NK-92 (cell line): ENCODE results near the gene UBE2K.
"Not testable (repeated sequence)": the region's sequence is repeated elsewhere in the genome, so short reads cannot be mapped to it uniquely, and the experiment has no call there.

Source experiments
- DNase-seq: peaks from one replicate; lab custom pipeline; 2025; ENCODE audit not compliant: unreplicated experiment; lab: John Stamatoyannopoulos, UW

The UBE2K gene, protein sequence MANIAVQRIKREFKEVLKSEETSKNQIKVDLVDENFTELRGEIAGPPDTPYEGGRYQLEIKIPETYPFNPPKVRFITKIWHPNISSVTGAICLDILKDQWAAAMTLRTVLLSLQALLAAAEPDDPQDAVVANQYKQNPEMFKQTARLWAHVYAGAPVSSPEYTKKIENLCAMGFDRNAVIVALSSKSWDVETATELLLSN

DNA sequence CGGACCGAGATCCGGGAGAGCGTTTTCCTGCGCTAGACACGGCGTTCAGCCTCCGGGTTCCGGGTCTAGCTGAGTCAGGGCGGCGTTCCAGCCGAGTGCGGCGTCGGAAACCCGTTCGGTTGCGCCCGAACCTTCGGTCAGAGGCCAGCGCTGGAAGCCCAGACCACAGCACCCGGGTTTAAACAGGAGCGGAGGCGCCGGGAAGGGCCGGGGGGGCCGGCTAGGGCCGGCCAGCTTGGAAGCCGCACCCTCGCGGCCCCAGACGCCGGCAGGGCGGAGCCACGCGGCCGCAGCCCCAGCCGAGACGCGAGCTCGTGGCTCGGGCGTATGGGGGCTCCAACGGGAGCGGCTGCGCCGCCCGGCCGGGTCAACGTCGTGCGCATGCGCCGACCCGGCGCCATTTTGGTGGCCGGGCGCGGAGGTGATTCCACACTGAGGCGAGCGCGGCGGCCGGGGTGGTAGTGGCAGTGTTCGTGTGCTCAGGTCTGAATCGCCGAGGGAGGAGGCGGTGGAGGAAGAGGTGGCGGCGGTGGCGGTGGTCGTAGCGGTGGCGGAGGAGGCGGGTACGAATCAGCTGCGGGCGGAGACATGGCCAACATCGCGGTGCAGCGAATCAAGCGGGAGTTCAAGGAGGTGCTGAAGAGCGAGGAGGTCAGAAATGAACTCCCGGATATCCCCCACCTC, at the start of gene UBE2K:
Gene UBE2K (plus strand): TSS at position 397 of the 684 bp plus-strand sequence. CDS start 192 bp downstream, at position 589.
- DNase-seq: peak; percentile 9

DNA sequence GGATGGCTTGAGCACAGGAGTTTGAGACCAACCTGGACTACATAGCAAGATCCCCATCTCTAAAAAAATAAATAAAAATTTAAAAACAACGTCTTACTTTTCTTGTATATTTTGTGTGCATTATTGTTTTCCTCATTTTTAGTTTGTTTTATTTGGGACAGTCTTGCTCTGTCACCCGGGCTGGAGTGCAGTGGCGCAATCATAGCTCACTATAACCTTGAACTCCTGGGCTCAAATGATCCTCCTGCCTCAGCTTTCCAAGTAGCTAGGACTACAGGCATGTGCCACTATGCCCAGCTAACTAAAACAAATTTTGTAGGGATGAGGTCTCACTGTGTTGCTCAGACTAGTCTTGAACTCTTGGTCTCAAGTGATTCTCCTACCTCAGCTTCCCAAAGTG, 49.7 kb upstream of the UBE2K start:
- no peak for DNase-seq

DNA sequence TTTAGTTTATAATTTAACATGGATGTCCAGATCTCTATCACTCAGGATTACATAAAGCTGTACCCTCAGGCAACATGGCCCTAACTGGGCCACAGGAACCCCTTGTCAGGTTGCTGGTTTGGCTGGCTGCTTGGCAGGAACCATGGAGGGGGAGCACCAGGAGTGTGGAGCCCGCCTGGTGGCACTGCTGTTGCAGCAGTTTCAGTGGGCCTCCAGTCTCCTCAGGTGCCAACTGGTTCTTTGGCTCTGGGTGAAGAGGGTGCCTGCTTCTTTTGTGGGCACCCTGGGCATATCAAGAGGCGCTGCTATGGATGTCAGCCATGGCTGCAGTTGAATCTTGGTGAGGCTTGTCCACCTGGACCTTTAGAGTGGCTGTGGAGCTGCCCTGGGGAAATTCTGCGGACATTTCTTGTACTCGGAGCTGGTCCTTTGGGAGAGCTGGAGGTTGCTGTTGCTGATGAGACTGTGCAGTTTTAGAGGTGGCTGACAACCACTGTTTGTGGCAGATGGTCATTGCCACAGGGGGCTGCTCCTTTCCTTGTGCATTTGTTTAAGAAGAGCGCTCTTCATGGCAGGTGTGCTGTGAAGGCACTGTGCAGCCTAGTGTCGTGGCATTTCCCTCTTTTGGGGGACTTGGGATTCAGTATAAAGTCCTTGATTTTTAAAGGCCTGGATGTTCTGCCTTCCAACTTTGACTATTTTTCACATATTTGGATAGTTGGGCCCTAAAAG, 48.9 kb upstream of the UBE2K start:
- no peak for DNase-seq

DNA sequence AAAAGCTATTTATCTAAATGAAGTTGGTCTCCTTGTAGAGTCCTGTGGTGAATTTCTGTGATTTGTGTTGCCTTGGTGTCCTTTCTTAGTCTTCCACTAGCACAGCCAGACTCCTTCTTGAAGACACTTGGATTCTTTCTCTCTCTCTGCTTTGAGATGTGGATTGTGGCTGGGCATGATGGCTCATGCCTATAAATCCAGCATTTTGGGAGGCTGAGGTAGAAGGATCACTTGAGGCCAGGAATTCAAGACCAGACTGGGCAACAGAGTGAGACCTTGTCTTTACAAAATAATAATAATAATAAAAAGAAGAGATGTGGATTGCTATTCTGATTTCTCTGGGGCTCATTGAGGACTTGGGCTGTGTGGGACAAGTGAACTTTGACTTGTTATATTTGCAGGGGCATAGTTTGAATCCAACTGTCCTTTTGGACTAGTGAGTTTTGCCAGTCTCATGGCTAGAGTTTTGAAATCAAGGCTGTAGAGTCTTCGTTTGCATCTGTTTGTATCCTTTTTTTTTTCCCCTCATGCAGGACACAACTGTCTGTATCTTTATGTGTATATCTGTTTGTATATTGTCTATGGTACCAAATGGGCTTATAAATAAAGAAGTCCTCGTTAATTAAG, 48.2 kb upstream of the UBE2K start:
- no peak for DNase-seq

DNA sequence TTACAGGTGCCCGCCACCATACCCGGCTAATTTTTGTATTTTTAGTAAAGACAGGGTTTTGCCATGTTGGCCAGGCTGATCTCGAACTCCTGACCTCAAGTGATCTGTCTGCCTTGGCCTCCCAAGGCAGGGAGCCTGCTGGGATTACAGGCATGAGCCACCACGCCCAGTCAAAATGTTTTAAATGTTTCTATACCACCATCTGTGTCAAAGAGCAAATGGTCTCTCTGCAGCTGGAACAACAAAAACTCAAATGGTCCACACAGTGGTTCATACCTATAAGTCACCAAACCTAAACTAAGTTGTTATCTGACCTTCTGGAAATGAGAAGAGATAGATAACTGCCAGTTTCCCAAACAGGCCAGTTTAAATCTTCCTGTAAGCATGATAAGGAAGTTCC, 46.4 kb upstream of the UBE2K start:
- not testable (repeated sequence) for DNase-seq

DNA sequence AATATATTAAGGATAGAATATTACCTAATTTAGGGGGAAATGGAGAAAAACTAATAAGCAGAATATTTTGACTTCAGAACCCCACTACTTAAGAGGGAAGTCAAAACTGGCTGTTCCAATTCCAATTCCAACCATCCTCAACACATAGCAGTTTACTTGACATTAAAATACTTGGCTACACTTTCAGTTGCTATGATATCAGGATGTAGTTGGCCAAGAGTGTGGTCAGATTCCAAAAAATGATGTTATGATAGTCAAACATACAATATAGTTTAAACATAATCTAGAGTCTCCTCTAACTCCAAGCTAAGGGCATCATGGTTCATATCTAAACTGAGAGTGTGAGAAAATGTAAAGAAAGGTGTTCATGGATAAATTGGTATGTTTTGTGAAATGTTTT, 42.7 kb upstream of the UBE2K start:
- no peak for DNase-seq

DNA sequence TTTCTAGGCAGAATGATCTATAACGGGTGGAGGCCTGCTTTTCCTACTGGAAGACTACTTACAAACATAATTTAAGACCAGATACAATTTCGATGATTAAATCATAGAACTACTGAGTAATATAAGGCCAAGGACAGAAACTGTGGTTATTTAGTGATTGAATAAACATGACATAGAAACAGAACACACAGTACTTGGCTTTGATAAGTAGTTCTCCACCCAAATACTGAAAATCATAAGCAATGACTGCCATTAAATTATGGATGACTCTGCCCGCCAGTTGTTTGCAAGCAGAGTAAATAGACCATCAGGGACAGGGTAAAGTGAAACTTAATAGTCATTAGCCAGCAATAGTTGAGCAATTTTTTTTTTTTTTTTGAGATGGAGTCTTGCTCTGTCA, 42.1 kb upstream of the UBE2K start:
- DNase-seq: no peak

DNA sequence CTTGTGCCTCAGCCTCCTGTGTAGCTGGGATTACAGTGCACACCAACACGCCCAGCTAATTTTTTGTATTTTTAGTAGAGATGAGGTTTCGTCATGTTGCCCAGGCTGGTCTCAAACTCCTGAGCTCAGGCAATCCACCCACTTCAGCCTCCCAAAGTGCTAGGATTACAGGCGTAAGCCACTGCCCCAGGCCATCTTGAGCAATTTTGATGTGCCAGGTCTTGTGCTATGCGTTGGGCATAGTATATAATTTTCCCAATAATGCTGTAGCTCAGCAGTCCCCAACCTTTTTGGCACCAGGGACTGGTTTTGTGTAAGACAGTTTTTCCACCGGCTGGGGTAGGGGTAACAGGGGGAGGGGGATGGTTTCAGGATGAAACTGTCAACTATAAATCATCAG, 41.3 kb upstream of the UBE2K start:
- not testable (repeated sequence) for DNase-seq

DNA sequence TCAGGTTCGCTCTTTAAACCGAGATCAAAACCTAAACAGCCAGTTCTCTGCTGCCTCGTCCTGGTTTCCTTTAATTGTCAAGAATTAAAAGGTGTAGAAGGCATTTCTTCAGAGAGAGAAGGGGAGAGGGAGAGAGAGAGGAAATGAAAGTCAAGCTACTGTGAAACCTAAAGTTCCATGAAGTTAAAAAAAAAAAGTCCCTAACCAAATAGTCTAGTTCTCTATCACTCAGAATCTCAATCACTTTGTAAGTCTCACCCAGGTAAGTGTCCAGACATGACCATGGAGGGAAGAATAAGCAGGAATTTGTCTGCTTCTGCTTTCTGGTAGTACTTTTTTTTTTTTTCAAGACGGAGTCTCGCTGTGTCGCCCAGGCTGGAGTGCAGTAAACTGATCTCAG, 40.5 kb upstream of the UBE2K start:
- no peak for DNase-seq

DNA sequence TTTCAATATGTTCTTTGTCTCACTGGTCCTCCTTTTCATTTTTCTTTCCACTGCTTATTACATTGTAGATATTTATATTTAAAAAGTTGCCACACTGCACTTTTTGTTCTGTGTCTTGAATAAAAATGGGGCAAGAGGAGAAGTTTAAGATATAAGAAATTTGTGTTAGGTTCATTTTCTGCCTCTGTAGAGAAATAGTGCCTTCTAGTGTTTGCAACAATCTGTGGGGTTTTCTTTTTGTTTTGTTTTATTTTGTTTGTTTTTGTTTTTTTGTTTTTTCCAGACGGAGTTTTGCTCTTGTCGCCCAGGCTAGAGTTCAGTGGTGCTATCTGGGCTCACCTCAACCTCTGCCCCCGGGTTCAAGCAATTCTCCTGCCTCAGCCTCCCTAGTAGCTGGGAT, 39.2 kb upstream of the UBE2K start:
- no peak for DNase-seq

DNA sequence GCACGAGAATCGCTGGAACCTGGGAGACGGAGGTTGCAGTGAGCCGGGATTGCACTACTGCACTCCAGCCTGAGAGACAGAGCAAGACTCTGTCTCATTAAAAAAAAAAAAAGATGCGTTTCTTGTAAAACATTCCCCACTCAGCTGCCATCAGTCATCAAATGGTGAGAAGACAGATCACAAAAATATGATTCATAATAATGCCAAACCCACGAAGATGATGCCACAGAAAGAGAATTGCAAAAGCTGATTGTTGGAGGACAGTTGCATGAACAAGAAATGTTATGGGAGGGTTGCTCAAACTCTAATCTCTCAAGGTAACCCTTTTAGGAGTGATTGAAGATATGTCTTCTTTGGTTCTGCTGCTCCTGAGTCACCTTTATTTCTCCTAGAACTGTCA, 37.9 kb upstream of the UBE2K start:
- DNase-seq: no peak

DNA sequence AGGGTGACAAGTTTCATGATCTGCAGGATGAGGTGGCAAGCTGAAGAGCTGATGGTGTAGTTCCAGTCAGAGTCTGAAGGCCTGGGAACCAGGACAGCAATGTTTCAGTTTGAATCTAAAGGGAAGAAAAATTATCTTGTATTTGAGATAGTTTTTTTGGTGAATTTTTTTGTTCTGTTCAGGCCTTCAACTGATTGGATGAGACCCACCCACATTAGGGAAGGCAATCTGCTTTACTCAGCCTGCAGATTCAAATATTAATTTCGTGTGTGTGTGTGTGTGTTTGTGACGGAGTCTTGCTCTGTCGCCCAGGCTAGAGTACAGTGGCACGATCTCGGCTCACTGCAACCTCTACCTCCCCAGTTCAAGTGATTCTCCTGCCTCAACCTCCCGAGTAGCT, 37.2 kb upstream of the UBE2K start:
- no peak for DNase-seq

DNA sequence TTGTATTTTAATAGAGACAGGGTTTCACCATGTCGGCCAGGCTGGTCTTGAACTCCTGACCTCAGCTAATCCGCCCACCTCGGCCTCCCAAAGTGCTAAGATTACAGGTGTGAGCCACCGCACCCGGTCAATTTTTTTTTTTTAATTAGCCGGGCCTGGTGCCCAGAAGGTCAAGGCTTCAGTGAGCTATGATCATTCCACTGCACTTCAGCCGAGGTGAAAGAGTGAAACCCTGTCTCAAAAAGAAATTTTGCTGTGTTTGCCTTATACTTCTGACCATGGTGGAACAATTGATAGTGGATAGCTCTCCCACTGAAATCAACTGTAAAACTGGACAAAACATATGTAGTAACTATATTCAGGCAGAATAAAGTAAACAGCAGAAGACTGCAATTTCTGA, 35.3 kb upstream of the UBE2K start:
- no peak for DNase-seq

DNA sequence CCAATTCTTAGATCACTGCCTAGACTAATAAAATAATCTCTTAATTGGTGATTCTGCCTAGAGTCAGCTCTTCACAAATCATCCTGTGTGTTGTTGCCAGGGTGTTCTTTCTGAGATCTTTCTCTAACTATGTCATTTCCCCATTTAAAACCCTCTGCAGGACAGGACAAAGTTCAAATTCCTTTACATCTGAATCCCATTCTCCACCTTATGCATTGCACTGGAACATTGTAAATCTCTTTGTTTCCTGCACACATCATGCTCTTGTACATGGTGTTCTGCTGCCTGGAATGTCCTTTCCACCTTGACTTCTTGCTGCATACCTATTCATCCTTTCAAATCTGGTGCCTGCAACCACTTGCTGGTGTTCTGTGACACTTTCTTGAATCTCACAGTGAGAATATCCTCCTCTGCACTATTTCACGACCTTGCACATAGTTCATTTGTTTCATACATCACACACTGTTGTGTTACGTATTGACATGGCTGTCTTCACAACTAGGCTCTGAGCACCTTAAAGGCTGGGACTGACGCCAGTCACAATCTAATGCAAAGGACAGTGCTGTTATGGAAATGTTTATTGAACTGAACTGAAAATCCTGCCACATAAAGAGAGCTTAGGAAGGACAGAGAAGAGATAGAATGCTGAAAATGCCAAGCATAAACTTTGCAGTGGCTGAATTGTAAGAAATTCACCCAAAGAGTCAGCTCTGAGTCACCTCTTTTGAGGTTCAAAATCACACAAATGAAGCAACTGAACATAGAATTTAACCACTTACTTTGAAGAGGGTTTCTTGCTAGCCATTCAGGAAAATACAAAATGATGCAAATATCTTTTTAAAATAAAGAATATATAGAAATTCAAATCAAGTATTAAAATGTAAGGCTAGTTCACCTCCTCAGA, 32.9 kb upstream of the UBE2K start:
- DNase-seq: no peak

DNA sequence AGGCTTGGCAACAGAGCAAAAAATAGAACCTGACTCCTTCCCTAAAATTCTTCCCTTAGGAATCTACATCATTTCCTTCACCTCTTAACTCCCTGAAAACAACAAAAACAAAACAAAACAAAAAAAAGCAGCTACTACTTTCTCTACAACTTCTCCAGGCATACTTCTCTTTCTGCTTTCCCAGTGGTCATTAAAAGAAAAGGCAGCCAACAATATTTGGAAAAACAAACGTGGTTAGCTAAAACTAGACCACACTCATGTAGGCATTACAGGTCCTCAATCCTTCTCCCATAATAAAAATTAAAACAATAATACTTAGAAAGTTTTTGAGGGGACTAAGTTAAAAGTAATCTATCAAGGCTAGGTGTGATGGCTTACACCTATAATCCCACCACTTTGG, 30.2 kb upstream of the UBE2K start:
- DNase-seq: no peak

DNA sequence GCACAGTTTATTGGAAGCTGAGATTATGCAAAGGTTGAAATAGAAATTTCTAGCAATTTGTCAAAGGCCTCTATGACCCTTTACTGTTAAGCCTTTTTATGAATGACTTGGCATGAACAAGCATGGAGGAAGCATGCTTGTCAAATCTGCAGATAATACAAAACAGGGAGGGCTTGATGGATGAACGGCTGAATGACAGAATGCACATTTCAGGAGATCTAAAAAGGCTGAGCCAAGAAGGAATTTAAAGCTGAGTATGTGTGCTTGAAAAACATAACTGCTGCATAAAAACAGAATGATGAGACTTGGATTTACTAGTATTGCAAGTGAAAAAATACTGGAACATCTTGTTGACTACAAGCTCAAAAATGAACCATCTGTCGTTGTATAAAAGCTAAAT, 29.0 kb upstream of the UBE2K start:
- no peak for DNase-seq

DNA sequence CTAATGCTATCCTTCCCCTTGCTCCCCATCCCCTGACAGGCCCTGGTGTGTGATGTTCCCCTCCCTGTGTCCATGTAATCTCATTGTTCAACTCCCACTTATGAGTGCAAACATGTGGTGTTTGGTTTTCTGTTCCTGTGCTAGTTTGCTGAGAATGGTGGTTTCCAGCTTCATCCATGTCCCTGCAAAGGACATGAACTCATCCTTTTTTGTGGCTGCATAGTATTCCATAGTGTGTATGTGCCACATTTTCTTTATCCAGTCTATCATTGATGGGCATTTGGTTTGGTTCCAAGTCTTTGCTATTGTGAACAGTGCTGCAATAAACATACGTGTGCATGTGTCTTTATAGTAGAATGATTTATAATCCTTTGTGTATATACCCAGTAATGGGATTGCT, 27.6 kb upstream of the UBE2K start:
- not testable (repeated sequence) for DNase-seq

DNA sequence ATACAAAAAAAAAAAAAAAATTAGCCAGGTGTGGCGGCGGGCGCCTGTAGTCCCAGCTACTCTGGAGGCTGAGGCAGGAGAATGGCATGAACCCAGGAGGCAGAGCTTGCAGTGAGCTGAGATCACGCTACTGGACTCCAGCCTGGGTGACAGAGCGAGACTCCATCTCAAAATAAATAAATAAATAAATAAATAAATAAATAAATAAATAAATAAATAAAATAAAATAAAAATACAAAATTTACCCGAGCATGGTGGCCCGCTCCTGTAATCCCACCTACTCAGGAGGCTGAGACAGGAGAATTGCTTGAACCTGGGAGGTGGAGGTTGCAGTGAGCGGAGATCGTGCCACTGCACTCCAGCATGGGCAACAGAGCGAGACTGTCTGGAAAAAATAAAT, 22.3 kb upstream of the UBE2K start:
- not testable (repeated sequence) for DNase-seq

DNA sequence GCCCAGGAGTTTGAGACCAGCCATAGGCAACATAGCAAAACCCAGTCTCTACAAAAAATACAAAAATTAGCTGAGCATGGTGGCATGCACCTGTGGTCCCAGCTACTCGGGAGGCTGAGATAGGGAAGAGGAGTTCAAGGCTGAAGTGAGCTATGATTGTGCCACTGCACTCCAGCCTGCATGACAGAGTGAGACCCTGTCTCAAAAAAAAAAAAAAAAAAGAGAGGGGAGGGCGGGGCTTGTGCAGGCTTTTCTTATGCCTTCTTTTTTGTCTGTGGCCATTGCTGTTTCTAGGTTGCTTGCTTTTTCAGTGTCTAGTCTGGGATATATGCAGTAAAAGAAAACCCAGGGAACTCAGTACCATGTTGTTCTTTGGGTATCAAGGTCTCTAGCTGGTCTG, 16.9 kb upstream of the UBE2K start:
- not testable (repeated sequence) for DNase-seq

DNA sequence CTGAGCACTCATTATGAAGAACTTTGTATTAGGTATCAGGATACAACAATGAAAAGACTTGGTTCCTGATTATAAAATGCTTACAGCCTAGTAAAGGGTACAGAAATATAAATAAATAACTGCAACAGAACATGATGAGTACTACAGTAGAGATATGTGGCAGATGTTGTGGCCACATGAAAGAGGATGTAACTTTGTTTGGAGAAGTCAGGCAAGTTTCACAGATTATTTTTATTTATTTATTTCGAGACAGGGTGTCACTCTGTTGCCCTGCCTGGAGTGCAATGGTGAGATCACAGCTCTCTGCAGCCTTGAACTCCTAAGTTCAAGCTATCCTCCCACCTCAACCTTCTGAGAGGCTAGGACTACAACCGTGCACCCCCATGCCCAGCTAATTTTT, 15.8 kb upstream of the UBE2K start:
- DNase-seq: no peak

DNA sequence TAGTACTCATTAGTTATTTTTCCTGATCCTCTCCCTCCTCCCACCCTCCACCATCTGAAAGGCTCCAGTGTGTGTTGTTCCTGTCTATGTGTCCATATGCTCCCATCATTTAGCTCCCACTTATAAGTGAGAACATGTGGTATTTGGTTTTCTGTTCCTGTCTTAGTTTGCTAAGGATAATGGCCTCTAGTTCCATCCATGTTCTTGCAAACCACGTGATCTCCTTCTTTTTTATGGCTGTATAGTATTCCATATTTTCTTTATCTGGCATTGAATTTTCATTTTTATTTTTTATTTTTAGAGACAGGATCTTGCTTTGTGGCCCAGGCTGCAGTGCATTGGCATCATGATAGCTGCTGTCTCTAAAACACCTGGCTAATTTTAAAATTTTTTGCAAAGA, 11.9 kb upstream of the UBE2K start:
- no peak for DNase-seq
